ENCODE data around the gene CNTN4.

- TF ChIP-seq CTCF (IDR thresholded peaks at IDR 0.05) (no peak), EZH2 (IDR thresholded peaks at IDR 0.05) (no peak)
Measured at GRCh38 chr3:3089017-3089416, 990.4 kb downstream of the CNTN4 start.
